Upper lobe of left lung (tissue), 6 donors: Measurements from ENCODE around the gene LRRC8E. TPM values are rescaled to one million over a fixed set of nuclear protein-coding genes. Genes with fewer than 3 reads are reported as not detected.

Source experiments
- ATAC-seq, 2 donors: fragments of 200-7000 bp; cut with Tn5 transposase; one replicate each; pipeline ENCODE4 v1.9.1; 2022; ENCODE audit warnings: mild to moderate bottlenecking in 2 of 2, moderate library complexity in 2 of 2; ENCODE audit not compliant: low FRiP score in 2 of 2
- DNase-seq, 2 donors: peaks; one replicate each; pipeline ENCODE4 v3.0.0-alpha.2; 2019 to 2020
- H3K27ac ChIP-seq, 4 donors: fragments of 200-600 bp; sonication (generic); one replicate each; pipeline ENCODE4 v1.5.1; 2016 to 2019
- H3K27me3 ChIP-seq, 4 donors: fragments of 200-600 bp; sonication (generic); one replicate each; pipeline ENCODE4 v1.5.1; 2017 to 2019
- H3K36me3 ChIP-seq, 4 donors: fragments of 200-600 bp; sonication (generic); one replicate each; pipeline ENCODE4 v1.5.1; 2016 to 2019
- H3K4me1 ChIP-seq, 4 donors: fragments of 200-600 bp; sonication (generic); one replicate each; pipeline ENCODE4 v1.5.1; 2018 to 2019
- H3K4me3 ChIP-seq, 4 donors: fragments of 200-600 bp; sonication (generic); one replicate each; pipeline ENCODE4 v1.5.1; 2017 to 2019; ENCODE audit warnings: mild to moderate bottlenecking in 2 of 4, moderate library complexity in 1 of 4
- H3K9me3 ChIP-seq, 4 donors: fragments of 200-600 bp; sonication (generic); one replicate each; pipeline ENCODE4 v1.5.1; 2018 to 2019
- EP300 ChIP-seq, 4 donors: sonication (generic); formaldehyde crosslinking; IDR thresholded peaks; one replicate each; pipeline ENCODE4 v1.5.1; 2017; ENCODE audit warnings: antibody characterized with exemption in 4 of 4, control low read depth in 2 of 4
- POLR2A ChIP-seq, 4 donors: fragments of 450-650 bp; IDR thresholded peaks; one replicate each; pipeline ENCODE4 v1.5.1; 2016 to 2017; ENCODE audit warnings: antibody characterized with exemption in 4 of 4, mild to moderate bottlenecking in 2 of 4
- POLR2AphosphoS5 ChIP-seq, 2 donors: sonication (generic); formaldehyde crosslinking; IDR thresholded peaks; one replicate each; pipeline ENCODE4 v1.5.1; 2017; ENCODE audit warnings: antibody characterized with exemption in 2 of 2
- WGBS, 2 donors: methylation state at CpG; one replicate each; pipeline ENCODE4 v1.1.5; 2017 to 2018; 5-methylcytosine and 5-hydroxymethylcytosine counted together
- total RNA-seq, 6 donors: library from RNA; depleted of rRNA in 4 of 6; stranded (reverse); fragments of >200 nt in 4 of 6; gene quantifications; one replicate each; pipeline versions ENCODE4 v1.1.0 to v1.2.1, GENCODE V29; 2016 to 2021
- TF ChIP-seq, protein P1 (sequence below), 6 experiments: fragments of 450-650 bp in 4 of 6; fragments of 200-600 bp in 2 of 6; sonication (generic) in 2 of 6; IDR thresholded peaks; one replicate each; pipeline ENCODE4 v1.5.1; 2016 to 2019; ENCODE audit warnings: antibody characterized with exemption in 6 of 6
- donor health status: DM: no; HTN: no; CAD: no; lungs with moderate emphysema.
- donor health status: DM: no; HTN: yes; CAD: no; lungs with severe emphysema.

The LRRC8E gene
- total RNA-seq, 6 donors from 2014 or later, result 1.0 to 11.7 (median 6.9) TPM

DNA sequence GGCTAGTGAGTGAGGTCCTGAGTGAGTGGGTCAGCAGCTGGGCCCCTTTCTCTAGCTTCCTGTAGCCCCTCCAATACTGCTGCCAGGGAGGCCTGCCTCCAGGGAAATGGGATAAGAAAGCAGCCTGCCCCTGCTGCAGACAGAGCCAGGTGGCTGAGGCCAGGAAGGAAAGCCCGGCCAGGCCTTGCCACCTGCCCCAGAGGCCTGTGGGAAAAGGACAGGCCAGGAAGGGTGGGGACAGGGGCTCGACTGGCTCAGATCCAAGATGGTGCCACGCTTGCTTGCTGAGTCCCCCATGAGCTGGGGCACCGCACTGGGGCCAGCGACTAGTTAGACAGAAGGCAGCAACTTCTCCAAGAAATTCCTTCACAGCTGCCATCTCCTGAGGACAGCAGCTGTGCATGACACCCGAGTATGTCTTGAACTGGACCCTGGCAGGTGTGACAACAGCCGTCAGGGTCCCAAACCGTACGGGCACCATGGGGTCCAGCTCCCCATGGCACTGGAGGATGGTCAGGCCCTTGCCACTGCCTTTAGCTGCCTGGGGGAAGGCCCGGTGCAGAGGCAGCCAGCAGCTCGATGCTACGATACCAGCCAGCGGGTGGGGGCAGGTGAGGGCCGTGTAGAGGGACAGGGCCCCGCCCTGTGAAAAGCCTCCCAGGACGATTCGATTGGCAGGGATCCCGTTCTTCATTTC, 9.1 kb upstream of the LRRC8E start:
- H3K36me3 ChIP-seq, result no peaks in the 10 kb centered on the region

DNA sequence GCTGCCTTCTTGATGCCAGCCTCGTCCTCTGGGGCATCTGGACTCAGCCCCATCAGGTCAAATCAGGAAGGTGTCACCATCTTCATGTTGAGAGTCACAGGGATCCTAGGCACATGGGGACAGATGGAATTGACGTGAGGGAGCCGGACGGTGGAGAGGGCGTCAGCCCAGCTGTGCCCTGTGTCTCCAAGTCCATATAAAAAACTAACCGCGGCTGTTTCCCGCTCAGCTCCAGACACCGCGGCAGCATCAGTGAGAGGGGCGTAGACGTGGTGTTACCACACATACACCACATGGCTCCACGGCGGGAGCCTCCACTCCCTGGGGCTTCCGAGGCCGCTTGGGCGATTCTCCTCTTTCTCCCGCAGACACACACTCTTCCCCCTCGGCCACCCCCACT, 8.5 kb upstream of the LRRC8E start:
- H3K27me3 ChIP-seq, result peaks cover 0 to 3% (median under 1%) of the 10 kb centered on the region in 4 donors
- no peak for DNase-seq

More for the DNA sequence above, 9.1 kb upstream of the LRRC8E start:
- DNase-seq (no peak), ATAC-seq (peak in 1 of 2 donors; percentile 42)
- Histone ChIP-seq H3K4me3 (no peak overlapping the region), H3K4me1 (peaks cover 0 to 6% (median 5%) of the 10 kb centered on the region in 4 donors), H3K27me3 (peaks cover 0 to 9% (median 4%) of the 10 kb centered on the region in 4 donors), H3K27ac (no peak overlapping the region), H3K9me3 (no peaks in the 10 kb centered on the region)
- TF ChIP-seq POLR2A (IDR thresholded peaks at IDR 0.05), result no peak
- 73 to 81% methylated on average over 4 to 18 of the region's 18 CpGs for WGBS, 2 donors

DNA sequence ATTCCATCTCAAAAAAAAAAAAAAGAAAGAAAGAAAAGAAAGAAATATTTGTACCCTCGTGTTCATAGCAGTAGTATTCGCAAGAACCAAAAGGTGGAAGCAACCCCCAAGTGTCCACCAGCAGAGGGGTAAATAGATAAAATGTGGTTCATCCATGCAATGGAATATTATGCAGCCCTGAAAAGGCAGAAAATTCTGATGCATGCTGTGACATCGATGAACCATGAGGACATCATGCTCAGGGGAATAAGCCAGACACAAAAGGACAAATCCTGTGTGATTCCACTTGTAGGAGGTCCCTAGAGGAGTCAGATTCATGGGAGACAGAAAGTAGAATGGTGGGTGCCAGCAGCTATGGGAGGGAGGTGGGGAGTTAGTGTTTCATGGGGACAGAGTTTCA, 6.4 kb upstream of the LRRC8E start:
- ATAC-seq, result no peak
- no peaks in the 10 kb centered on the region for H3K9me3 ChIP-seq
- TF ChIP-seq EP300 (IDR thresholded peaks at IDR 0.05) (no peak), POLR2A (IDR thresholded peaks at IDR 0.05) (no peak)
- no peaks in the 10 kb centered on the region for H3K36me3 ChIP-seq
- no peaks in the 10 kb centered on the region for H3K4me1 ChIP-seq
- H3K4me3 ChIP-seq, result no peak overlapping the region
- WGBS, 2 donors, result 89 to 93% methylated on average over 3 of the region's 3 CpGs
- H3K27ac ChIP-seq, result no peak overlapping the region
- no peak for DNase-seq
- H3K27me3 ChIP-seq, result no peaks in the 10 kb centered on the region

More for the DNA sequence above, 8.5 kb upstream of the LRRC8E start:
- 79 to 84% methylated on average over 19 of the region's 19 CpGs for WGBS, 2 donors
- ATAC-seq, result no peak
- Histone ChIP-seq H3K4me1 (peaks cover 0 to under 1% (median 0%) of the 10 kb centered on the region in 4 donors), H3K9me3 (no peaks in the 10 kb centered on the region), H3K27ac (no peak overlapping the region), H3K36me3 (no peaks in the 10 kb centered on the region), H3K4me3 (no peak overlapping the region)
- TF ChIP-seq POLR2A (IDR thresholded peaks at IDR 0.05), result no peak
- TF ChIP-seq EP300 (IDR thresholded peaks at IDR 0.05), result no peak
- TF ChIP-seq, protein P1, sequence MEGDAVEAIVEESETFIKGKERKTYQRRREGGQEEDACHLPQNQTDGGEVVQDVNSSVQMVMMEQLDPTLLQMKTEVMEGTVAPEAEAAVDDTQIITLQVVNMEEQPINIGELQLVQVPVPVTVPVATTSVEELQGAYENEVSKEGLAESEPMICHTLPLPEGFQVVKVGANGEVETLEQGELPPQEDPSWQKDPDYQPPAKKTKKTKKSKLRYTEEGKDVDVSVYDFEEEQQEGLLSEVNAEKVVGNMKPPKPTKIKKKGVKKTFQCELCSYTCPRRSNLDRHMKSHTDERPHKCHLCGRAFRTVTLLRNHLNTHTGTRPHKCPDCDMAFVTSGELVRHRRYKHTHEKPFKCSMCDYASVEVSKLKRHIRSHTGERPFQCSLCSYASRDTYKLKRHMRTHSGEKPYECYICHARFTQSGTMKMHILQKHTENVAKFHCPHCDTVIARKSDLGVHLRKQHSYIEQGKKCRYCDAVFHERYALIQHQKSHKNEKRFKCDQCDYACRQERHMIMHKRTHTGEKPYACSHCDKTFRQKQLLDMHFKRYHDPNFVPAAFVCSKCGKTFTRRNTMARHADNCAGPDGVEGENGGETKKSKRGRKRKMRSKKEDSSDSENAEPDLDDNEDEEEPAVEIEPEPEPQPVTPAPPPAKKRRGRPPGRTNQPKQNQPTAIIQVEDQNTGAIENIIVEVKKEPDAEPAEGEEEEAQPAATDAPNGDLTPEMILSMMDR (IDR thresholded peaks at IDR 0.05), result no peak
- no peak for TF ChIP-seq POLR2AphosphoS5 (IDR thresholded peaks at IDR 0.05)

DNA sequence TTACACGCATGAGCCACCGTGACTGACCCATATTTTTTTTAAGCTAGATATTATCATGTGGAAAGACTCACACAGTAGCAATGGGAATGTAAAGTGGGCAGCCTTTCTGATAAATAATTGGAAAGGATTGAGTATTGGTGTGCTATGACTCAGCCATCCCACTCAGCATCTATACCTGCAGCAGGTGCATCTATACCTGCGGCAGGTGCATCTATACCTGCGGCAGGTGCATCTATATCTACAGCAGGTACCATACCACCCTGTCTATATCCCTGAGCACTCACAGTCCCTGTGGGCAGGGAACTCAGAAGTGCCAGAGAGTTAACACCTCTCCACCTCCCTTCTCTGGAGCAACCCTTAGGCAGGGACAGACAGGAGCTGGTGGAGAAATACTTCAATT, 5.2 kb upstream of the LRRC8E start:
- TF ChIP-seq POLR2A (IDR thresholded peaks at IDR 0.05) (no peak), POLR2AphosphoS5 (IDR thresholded peaks at IDR 0.05) (no peak), EP300 (IDR thresholded peaks at IDR 0.05) (no peak)
- TF ChIP-seq, protein P1 (IDR thresholded peaks at IDR 0.05), result no peak
- H3K27me3 ChIP-seq, result peaks cover 0 to 2% (median under 1%) of the 10 kb centered on the region in 4 donors
- H3K4me3 ChIP-seq, result no peak overlapping the region
- H3K36me3 ChIP-seq, result no peaks in the 10 kb centered on the region
- no peak overlapping the region for H3K27ac ChIP-seq
- ATAC-seq (no peak), DNase-seq (no peak)
- 91 to 94% methylated on average over 2 to 4 of the region's 4 CpGs for WGBS, 2 donors
- no peaks in the 10 kb centered on the region for H3K9me3 ChIP-seq
- peaks cover 0 to 6% (median 2%) of the 10 kb centered on the region in 4 donors for H3K4me1 ChIP-seq

DNA sequence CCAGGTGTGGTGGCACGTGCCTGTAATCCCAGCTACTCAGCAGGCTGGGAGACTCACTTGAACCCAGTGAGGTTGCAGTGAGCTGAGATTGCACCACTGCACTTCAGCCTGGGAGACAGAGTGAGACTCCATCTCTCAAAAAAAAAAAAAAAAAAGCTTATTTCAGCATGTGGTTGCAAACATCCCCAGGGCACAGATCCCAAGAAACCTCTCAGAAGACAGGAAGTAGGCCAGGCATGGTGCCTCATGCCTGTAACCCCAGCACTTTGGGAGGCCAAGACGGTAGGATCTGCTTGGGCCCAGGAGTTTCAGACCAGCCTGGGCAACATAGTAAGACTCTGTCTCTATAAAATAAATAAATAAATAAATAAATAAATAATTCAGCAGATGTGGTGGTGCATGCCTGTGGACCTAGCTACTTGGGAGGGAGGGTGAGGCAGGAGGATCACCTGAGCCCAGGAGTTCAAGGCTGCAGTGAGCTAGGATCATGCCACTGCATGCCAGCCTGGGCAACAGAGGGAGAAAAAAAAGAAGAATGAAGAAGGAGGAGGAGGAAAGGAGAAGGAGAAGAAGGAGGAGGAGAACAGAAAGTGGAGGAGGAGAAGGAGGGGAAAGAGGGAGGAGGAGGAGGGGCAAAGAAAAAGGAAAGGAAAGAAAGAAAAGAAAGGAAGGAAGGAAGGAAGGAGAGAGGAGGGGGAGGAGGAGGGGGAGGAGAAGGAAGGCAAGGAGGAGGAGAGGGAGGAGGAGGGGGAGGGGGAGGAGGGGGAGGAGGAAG, 4.3 kb upstream of the LRRC8E start:
- Histone ChIP-seq H3K36me3 (no peaks in the 10 kb centered on the region), H3K4me1 (peaks cover 0 to 13% (median 9%) of the 10 kb centered on the region in 4 donors), H3K4me3 (no peak overlapping the region), H3K9me3 (no peaks in the 10 kb centered on the region), H3K27me3 (peaks cover 0 to 8% (median 4%) of the 10 kb centered on the region in 4 donors), H3K27ac (no peak overlapping the region)
- no peak for DNase-seq
- ATAC-seq, result no peak
- no peak for TF ChIP-seq EP300 (IDR thresholded peaks at IDR 0.05)
- no peak for TF ChIP-seq POLR2AphosphoS5 (IDR thresholded peaks at IDR 0.05)
- TF ChIP-seq, protein P1 (IDR thresholded peaks at IDR 0.05), result no peak
- 66 to 87% methylated on average over 2 of the region's 2 CpGs for WGBS, 2 donors
